NCI-H187 (cell line): ENCODE data around the gene POU2F1.

ENCODE experiments used
- DNase-seq, 2 experiments: peaks; one replicate each; lab custom pipeline; 2025; lab: John Stamatoyannopoulos, UW

The POU2F1 gene

GRCh38 chr1:167423684-167424619 lies 203.3 kb downstream of the POU2F1 start:
- DNase-seq: no peak

GRCh38 chr1:167425482-167425881 lies 204.8 kb downstream of the POU2F1 start:
- DNase-seq: no peak

GRCh38 chr1:167426716-167427115 lies 206.0 kb downstream of the POU2F1 start:
- DNase-seq: no peak

- no peak for DNase-seq
Measured at GRCh38 chr1:167427848-167428247, 207.2 kb downstream of the POU2F1 start.

- DNase-seq: no peak
Measured at GRCh38 chr1:167428395-167428794, 207.7 kb downstream of the POU2F1 start.

- DNase-seq: no peak
Measured at GRCh38 chr1:167429612-167430011, 208.9 kb downstream of the POU2F1 start.

GRCh38 chr1:167430134-167430848 lies 209.6 kb downstream of the POU2F1 start:
- DNase-seq: no peak

- DNase-seq: no peak
Measured at GRCh38 chr1:167430849-167431242, 210.2 kb downstream of the POU2F1 start.

- no peak for DNase-seq
Measured at GRCh38 chr1:167431261-167431908, 210.7 kb downstream of the POU2F1 start.

GRCh38 chr1:167431909-167432650 lies 211.4 kb downstream of the POU2F1 start:
- DNase-seq: no peak

GRCh38 chr1:167432780-167433179 lies 212.1 kb downstream of the POU2F1 start:
- DNase-seq: no peak

- DNase-seq: no peak
Measured at GRCh38 chr1:167433884-167434283, 213.2 kb downstream of the POU2F1 start.

- no peak for DNase-seq
Measured at GRCh38 chr1:167434306-167434705, 213.6 kb downstream of the POU2F1 start.

GRCh38 chr1:167435484-167435883 lies 214.8 kb downstream of the POU2F1 start:
- no peak for DNase-seq

- no peak for DNase-seq
Measured at GRCh38 chr1:167438171-167439138, 217.8 kb downstream of the POU2F1 start.

- DNase-seq: no peak
Measured at GRCh38 chr1:167439301-167439988, 218.8 kb downstream of the POU2F1 start.

GRCh38 chr1:167440345-167440744 lies 219.7 kb downstream of the POU2F1 start:
- no peak for DNase-seq

GRCh38 chr1:167440776-167441175 lies 220.1 kb downstream of the POU2F1 start:
- no peak for DNase-seq

GRCh38 chr1:167441222-167441621 lies 220.5 kb downstream of the POU2F1 start:
- DNase-seq: no peak
